Hematopoietic multipotent progenitor cell treated with erythropoietin and hydrocortisone succinate and interleukin-3 and kit ligand, for 17 days (in vitro differentiated cells): ENCODE results near the gene ALPP.
"Not testable (repeated sequence)": the region's sequence is repeated elsewhere in the genome, so short reads cannot be mapped to it uniquely, and the experiment has no call there.

ENCODE experiments used
- DNase-seq: peaks from one replicate; pipeline ENCODE4 v3.0.0-alpha.2; 2015; ENCODE audit warnings: low spot score

Gene ALPP

GRCh38 chr2:232422051-232422450 is 43.5 kb downstream of the ALPP start:
- no peak for DNase-seq

GRCh38 chr2:232422996-232423395 is 44.4 kb downstream of the ALPP start:
- DNase-seq, result not testable (repeated sequence)

- DNase-seq, result not testable (repeated sequence)
Measured at GRCh38 chr2:232423407-232423806, 44.9 kb downstream of the ALPP start.

GRCh38 chr2:232431705-232432590 is 53.4 kb downstream of the ALPP start:
- DNase-seq, result no peak
